Measurements from ENCODE around the gene HMOX1. TPM values are rescaled to one million over a fixed set of nuclear protein-coding genes. Genes with fewer than 3 reads are reported as not detected.
"Not testable (repeated sequence)": the region's sequence is repeated elsewhere in the genome, so short reads cannot be mapped to it uniquely, and the experiment has no call there.

Gene HMOX1
- total RNA-seq, 2 experiments from 2014 or later = 2.4 to 2.9 TPM

DNA sequence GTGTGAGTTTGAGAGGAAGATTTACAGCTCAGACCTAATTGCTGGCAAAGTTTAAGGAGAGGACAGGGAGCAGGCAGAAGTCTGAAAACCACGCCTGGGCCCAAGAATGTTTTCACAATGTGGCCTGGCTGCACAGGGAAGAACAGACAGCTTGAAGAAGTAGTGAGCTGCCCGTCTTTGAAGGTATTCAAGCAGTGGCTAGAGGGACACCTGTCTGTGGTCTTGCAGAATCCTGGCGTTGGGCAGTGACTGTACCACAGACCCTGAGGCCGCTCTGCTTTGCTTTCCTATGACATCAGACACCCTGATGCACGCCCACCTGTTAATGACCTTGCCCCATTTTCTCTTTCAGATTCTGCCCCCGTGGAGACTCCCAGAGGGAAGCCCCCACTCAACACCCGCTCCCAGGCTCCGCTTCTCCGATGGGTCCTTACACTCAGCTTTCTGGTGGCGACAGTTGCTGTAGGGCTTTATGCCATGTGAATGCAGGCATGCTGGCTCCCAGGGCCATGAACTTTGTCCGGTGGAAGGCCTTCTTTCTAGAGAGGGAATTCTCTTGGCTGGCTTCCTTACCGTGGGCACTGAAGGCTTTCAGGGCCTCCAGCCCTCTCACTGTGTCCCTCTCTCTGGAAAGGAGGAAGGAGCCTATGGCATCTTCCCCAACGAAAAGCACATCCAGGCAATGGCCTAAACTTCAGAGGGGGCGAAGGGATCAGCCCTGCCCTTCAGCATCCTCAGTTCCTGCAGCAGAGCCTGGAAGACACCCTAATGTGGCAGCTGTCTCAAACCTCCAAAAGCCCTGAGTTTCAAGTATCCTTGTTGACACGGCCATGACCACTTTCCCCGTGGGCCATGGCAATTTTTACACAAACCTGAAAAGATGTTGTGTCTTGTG, 12.5 kb downstream of the HMOX1 start:
- CTCF ChIA-PET = interaction anchor here (0.7 kb wide), 1 partner anchor 65 kb away, joined by 3 read pairs; no protein-coding TSS in a partner anchor
- no peaks in the 10 kb centered on the region for H3K27me3 Mint-ChIP-seq
- no peaks in the 10 kb centered on the region for H3K36me3 Mint-ChIP-seq (ENCODE audit: low read depth)
- no peak overlapping the region for H3K4me3 Mint-ChIP-seq
- no peak overlapping the region for H3K27ac Mint-ChIP-seq
- DNase-seq = no peak
- H3K9me3 Mint-ChIP-seq = no peaks in the 10 kb centered on the region
- POLR2A ChIA-PET = interaction anchor here (0.7 kb wide), 1 partner anchor 13 kb away, joined by 4 read pairs; the partner anchor contains the start of gene HMOX1
- no peaks in the 10 kb centered on the region for H3K4me1 Mint-ChIP-seq

DNA sequence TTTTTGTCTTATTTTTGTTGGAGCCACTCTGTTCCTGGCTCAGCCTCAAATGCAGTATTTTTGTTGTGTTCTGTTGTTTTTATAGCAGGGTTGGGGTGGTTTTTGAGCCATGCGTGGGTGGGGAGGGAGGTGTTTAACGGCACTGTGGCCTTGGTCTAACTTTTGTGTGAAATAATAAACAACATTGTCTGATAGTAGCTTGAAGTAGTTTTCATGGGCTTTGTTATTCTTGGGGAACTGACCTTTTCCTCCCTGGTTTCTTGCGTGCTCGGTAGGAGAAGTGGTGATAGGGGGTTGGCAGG, 13.1 kb downstream of the HMOX1 start:
- CTCF ChIA-PET = interaction anchor here (0.7 kb wide), 1 partner anchor 66 kb away, joined by 3 read pairs; no protein-coding TSS in a partner anchor
- H3K9me3 Mint-ChIP-seq = no peaks in the 10 kb centered on the region
- H3K36me3 Mint-ChIP-seq (ENCODE audit: low read depth) = no peaks in the 10 kb centered on the region
- DNase-seq = no peak
- H3K27me3 Mint-ChIP-seq = no peaks in the 10 kb centered on the region
- POLR2A ChIA-PET = no interaction called here
- H3K27ac Mint-ChIP-seq = no peak overlapping the region
- peaks cover 4% of the 10 kb centered on the region for H3K4me1 Mint-ChIP-seq
- no peak overlapping the region for H3K4me3 Mint-ChIP-seq

DNA sequence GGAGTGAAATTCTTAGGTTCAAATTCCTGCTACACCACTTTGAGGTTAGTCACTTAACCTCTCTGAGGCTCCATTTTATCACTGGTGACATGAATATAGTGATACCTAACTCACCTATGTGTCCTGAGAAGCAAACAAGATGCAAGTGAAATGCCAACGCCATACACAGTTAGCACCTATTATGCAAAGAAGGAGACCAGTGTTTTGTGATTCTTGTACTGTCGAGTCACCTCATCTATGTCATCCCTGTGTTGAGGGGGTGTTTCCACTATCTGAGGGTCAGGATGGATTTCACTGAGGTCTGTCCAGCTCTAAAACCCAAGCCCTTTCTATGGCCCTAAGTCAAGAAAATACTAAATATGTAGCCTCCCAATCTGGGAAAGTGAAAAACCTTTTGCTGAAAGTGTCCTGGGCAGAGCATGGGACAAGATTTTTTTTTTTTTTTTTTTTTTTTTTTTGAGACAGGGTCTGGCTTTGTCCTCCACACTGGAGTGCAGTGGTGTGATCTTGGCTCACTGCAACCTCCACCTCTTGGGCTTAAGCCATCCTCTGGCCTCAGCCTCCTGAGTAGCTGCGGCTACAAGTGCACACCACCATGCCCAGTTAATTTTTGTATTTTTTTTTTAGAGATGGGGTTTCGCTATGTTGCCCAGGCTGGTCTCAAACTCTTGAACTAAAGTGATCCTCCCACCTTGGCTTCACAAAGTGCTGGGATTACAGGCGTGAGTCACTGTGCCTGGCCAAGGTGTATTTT, 14.1 kb downstream of the HMOX1 start:
- no peak for DNase-seq
- ChIA-PET CTCF (no interaction called here), POLR2A (no interaction called here)
- Mint-ChIP-seq H3K4me3 (no peak overlapping the region), H3K27me3 (no peaks in the 10 kb centered on the region), H3K27ac (no peak overlapping the region), H3K4me1 (peaks cover 11% of the 10 kb centered on the region), H3K9me3 (no peaks in the 10 kb centered on the region), H3K36me3 (ENCODE audit: low read depth) (peaks cover 3% of the 10 kb centered on the region)

DNA sequence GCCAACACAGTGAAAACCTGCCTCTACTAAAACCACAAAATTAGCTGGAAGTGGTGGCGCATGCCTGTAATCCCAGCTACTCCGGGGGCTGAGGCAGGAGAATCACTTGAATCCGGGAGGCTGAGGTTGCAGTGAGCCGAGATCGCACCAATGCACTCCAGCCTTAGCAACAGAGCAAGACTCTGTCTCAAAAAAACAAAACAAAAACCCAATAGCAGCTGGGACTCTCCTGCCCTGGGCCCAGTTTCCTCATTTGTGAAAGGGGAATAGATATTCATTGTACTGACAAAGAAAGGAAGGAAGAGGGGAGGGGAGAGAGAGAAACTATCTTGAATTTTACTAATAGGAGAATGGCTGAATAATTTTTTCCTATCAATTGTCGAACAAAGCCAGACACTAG, 15.7 kb downstream of the HMOX1 start:
- POLR2A ChIA-PET = not testable (repeated sequence)
- CTCF ChIA-PET = interaction anchor here (0.7 kb wide), 1 partner anchor 799 kb away, joined by 5 read pairs; no protein-coding TSS in a partner anchor

DNA sequence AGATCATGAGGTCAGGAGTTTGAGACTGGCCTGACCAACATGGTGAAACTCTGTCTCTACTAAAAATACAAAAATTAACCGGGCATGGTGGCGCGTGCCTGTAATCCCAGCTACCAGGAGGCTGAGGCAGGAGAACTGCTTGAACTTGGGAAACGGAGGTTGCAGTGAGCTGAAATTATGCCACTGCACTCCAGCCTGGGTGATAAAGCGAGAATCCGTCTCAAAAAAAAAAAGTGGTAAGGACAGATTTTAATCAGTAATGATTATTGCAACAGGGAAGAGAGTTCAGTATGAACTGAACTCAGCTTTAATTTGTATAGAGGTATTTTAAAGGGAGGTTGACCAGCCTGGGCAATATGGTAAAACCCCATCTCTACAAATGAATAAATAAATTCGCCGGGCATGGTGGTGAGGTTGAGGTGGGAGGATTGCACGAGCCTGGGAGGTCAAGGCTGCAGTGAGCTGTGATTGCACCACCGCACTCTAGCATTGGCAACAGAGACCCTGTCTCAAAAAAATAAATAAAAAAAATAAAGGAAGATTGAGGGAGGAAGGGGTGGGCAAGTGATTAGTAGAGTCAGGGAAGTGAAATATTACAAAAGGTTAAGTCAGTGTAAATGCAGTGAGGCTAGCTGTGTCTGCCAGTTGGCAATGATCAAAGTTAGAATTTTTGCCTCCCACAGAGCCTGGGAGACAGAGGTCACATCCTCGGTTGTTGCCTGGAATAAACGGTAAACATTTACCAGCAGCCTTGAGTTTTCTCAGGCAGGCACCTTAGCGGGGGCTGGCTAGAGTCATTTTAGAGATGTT, 16.4 kb downstream of the HMOX1 start:
- Mint-ChIP-seq H3K27me3 (no peaks in the 10 kb centered on the region), H3K9me3 (no peaks in the 10 kb centered on the region), H3K4me3 (no peak overlapping the region), H3K36me3 (ENCODE audit: low read depth) (peaks cover 20% of the 10 kb centered on the region), H3K4me1 (peaks cover 28% of the 10 kb centered on the region), H3K27ac (no peak overlapping the region)
- CTCF ChIA-PET = interaction anchor here (1.3 kb wide), 1 partner anchor 9 kb away, joined by 4 read pairs; no protein-coding TSS in a partner anchor
- POLR2A ChIA-PET = interaction anchor here (0.8 to 1.3 kb wide), 2 partner anchors 35 to 140 kb away, joined by 3 read pairs; partner anchors contain the start of gene HMGXB4
- DNase-seq = no peak

More for the DNA sequence above, 15.7 kb downstream of the HMOX1 start:
- H3K9me3 Mint-ChIP-seq, DNase-seq, H3K27ac Mint-ChIP-seq, H3K27me3 Mint-ChIP-seq, H3K4me3 Mint-ChIP-seq: not testable (repeated sequence)
- H3K4me1 Mint-ChIP-seq = peaks cover 21% of the 10 kb centered on the region
- peaks cover 13% of the 10 kb centered on the region for H3K36me3 Mint-ChIP-seq (ENCODE audit: low read depth)

DNA sequence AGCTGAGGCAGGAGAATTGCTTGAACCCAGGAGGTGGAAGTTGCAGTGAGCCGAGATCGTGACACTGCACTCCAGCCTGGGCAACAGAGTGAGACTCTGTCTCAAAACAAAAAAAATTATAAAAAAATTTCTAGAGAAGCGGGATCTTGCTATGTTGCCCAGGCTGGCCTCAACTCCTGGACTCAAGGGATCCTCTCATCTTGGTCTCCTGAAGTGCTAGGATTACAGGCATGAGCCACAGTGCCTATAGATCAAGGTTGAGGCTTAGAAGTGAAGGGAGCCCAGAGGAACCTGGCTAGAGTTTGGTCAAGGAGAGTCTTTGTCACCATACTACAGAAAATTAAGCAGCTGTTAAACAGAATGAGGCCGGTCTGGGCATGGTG, 17.7 kb downstream of the HMOX1 start:
- Mint-ChIP-seq H3K27ac (peak overlapping the region; percentile 97), H3K9me3 (no peaks in the 10 kb centered on the region), H3K36me3 (ENCODE audit: low read depth) (peaks cover 32% of the 10 kb centered on the region), H3K27me3 (no peaks in the 10 kb centered on the region), H3K4me1 (peaks cover 41% of the 10 kb centered on the region), H3K4me3 (peak overlapping the region; percentile 100)
- DNase-seq = no peak
- POLR2A ChIA-PET = interaction anchor here (0.8 to 4.9 kb wide), 8 partner anchors 9 to 249 kb away, joined by 3 to 32 read pairs (median 4); partner anchors contain the start of genes APOL6, HMGXB4 and TOM1
- CTCF ChIA-PET = no interaction called here

DNA sequence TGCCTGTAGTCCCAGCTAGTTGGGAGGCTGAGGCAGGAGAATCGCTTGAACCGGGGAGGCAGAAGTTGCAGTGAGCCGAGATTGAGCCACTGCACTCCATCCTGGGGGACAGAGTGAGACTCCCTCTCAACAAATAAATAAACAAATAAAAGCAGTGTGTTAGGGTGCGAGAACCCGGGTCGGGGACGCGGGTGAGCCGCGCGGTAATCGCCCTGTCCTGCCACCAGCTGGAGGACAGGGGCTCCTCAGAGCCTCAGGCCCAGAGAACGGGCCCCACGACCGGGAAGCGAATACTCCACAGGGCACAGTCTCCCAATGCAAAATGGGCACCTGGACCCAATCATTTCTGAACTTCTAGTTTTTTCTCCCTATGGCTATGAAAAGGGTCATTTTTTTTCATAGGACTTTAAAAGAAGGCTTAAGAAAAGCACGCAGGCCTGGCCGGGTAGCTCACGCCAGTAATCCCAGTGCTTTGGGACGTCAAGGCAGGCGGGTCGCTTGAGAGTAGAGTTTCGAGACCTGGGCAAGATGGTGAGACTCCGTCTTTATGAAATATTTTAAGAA, 18.3 kb downstream of the HMOX1 start:
- peaks cover 38% of the 10 kb centered on the region for H3K36me3 Mint-ChIP-seq (ENCODE audit: low read depth)
- ChIA-PET CTCF (no interaction called here), POLR2A (interaction anchor here (0.7 to 4.9 kb wide), 8 partner anchors 9 to 249 kb away, joined by 3 to 32 read pairs (median 4); partner anchors contain the start of genes APOL6, HMGXB4 and TOM1)
- H3K27ac Mint-ChIP-seq = peak overlapping the region; percentile 97
- peaks cover 47% of the 10 kb centered on the region for H3K4me1 Mint-ChIP-seq
- H3K4me3 Mint-ChIP-seq = peak overlapping the region; percentile 100
- H3K27me3 Mint-ChIP-seq = no peaks in the 10 kb centered on the region
- H3K9me3 Mint-ChIP-seq = no peaks in the 10 kb centered on the region
- no peak for DNase-seq

DNA sequence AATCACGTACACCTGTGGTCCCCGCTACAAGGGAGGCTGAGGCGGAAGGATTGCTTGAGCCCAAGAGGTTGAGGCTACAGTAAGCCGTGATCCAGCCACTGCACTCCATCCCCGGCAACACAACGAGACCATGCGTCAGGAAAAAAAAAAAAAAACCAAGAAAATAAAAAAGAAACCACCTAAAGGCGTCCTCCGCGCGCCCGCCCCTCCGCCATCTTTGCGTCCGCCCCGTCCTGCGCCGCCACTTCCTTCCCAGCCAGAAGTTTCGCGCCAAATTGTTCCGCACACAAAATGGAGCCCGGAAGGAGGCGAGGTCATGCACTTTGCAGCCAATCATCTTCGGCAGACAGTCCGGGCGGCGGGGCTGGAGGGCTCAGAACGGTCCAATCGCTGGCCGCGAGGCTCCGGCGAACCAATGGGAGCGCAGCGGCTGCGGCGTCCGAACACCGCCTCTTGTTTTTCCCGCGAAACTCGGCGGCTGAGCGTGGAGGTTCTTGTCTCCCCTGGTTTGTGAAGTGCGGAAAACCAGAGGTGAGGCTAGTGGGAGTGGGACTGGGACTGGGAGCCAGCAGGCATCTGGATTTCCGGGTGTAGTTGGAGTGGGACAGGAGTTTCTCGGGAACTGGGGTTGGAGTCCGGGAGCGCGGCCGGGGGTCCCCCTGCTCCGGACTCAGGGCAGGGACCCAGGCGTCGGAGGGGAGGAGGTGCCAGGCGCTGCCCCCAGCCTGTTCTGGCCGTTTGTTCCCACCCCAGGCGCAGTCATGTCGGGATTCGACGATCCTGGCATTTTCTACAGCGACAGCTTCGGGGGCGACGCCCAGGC, 19.0 kb downstream of the HMOX1 start, which contains the start of gene MCM5:
Gene MCM5 (plus strand): TSS at position 463 of the 823 bp plus-strand sequence. CDS start 299 bp downstream, at position 762.
- no peaks in the 10 kb centered on the region for H3K9me3 Mint-ChIP-seq
- peak within 1 kb of the TSS; percentile 100 for H3K4me3 Mint-ChIP-seq
- H3K27me3 Mint-ChIP-seq = no peaks in the 10 kb centered on the region
- ChIA-PET CTCF (interaction anchor here (2.9 kb wide), 1 partner anchor 49 kb away, joined by 11 read pairs; no protein-coding TSS in a partner anchor), POLR2A (interaction anchor here (0.7 to 4.9 kb wide), 14 partner anchors 8 to 761 kb away, joined by 3 to 32 read pairs (median 3); partner anchors contain the start of genes APOL3, APOL6, HMGXB4 and TOM1)
- peaks cover 44% of the 10 kb centered on the region for H3K36me3 Mint-ChIP-seq (ENCODE audit: low read depth)
- peak; percentile 99 for DNase-seq
- H3K4me1 Mint-ChIP-seq = peaks cover 52% of the 10 kb centered on the region
- H3K27ac Mint-ChIP-seq = peak within 1 kb of the TSS; percentile 97

DNA sequence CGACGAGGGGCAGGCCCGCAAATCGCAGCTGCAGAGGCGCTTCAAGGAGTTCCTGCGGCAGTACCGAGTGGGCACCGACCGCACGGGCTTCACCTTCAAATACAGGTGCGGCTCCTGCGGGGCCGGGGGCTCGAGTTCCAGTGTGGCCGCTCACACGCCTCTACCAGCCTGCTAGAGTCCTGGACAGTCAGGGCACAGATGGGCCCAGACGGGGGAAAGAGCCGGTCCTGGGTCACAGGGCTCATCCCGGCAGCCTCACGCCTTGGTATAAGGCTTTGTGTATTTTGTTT, 19.6 kb downstream of the HMOX1 start:
- H3K36me3 Mint-ChIP-seq (ENCODE audit: low read depth) = peaks cover 44% of the 10 kb centered on the region
- peaks cover 52% of the 10 kb centered on the region for H3K4me1 Mint-ChIP-seq
- H3K4me3 Mint-ChIP-seq = peak overlapping the region; percentile 100
- peak overlapping the region; percentile 97 for H3K27ac Mint-ChIP-seq
- no peaks in the 10 kb centered on the region for H3K9me3 Mint-ChIP-seq
- no peaks in the 10 kb centered on the region for H3K27me3 Mint-ChIP-seq
- ChIA-PET CTCF (interaction anchor here (2.9 kb wide), 1 partner anchor 50 kb away, joined by 11 read pairs; no protein-coding TSS in a partner anchor), POLR2A (interaction anchor here (0.7 to 4.9 kb wide), 11 partner anchors 11 to 760 kb away, joined by 3 to 32 read pairs (median 3); partner anchors contain the start of genes APOL3, APOL6 and TOM1)
- DNase-seq = peak; percentile 28

DNA sequence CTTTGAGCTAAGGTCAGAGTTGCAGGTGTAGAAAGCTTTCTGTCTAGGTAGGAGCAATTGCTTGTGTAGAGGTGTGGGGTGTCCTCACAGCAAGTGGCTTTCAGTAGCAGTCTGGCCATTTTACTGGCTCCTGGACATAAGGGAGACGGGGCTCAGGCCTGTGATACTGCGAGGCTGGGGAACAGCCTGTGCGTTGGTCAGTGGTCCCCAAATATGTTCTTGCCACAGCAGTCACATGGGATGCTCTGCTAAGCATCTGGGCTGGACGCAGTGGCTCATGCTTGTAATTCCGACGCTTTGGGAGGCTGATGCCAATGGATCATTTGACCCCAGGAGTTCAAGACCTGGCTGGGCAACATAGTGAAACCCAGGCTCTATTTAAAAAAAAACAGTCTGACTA, 21.0 kb downstream of the HMOX1 start:
- peak overlapping the region; percentile 100 for H3K4me3 Mint-ChIP-seq
- POLR2A ChIA-PET = interaction anchor here (0.8 to 4.9 kb wide), 7 partner anchors 9 to 247 kb away, joined by 3 to 32 read pairs (median 4); partner anchors contain the start of genes APOL6 and HMOX1
- DNase-seq = no peak
- no peaks in the 10 kb centered on the region for H3K27me3 Mint-ChIP-seq
- H3K9me3 Mint-ChIP-seq = no peaks in the 10 kb centered on the region
- CTCF ChIA-PET = interaction anchor here (2.9 kb wide), 1 partner anchor 51 kb away, joined by 11 read pairs; no protein-coding TSS in a partner anchor
- peak overlapping the region; percentile 77 for H3K27ac Mint-ChIP-seq
- H3K36me3 Mint-ChIP-seq (ENCODE audit: low read depth) = peaks cover 54% of the 10 kb centered on the region
- peaks cover 59% of the 10 kb centered on the region for H3K4me1 Mint-ChIP-seq

DNA sequence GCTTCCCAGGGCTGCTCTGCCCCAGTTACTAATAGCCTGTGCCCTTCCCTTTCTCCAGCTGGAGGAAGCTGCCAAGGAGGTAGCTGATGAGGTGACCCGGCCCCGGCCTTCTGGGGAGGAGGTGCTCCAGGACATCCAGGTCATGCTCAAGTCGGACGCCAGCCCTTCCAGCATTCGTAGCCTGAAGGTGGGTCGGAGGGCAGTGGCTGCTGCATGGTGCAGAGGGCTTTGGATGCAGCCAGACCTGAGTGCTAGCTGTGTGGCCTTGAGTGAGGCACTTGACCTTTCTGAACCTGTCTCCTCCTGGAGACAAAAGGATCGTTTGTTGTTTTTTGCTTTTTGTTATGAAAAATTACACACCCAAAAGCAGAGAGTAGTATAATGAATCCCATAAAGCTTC, 22.5 kb downstream of the HMOX1 start:
- Mint-ChIP-seq H3K36me3 (ENCODE audit: low read depth) (peaks cover 69% of the 10 kb centered on the region), H3K4me3 (no peak overlapping the region), H3K27ac (peak overlapping the region; percentile 48), H3K9me3 (no peaks in the 10 kb centered on the region), H3K4me1 (peaks cover 71% of the 10 kb centered on the region), H3K27me3 (no peaks in the 10 kb centered on the region)
- ChIA-PET CTCF (interaction anchor here (1.1 kb wide), 1 partner anchor 27 kb away, joined by 3 read pairs; no protein-coding TSS in a partner anchor), POLR2A (interaction anchor here (1.0 to 4.9 kb wide), 6 partner anchors 8 to 52 kb away, joined by 3 to 32 read pairs (median 4); no protein-coding TSS in a partner anchor)
- no peak for DNase-seq

Measured in activated CD4-positive, alpha-beta memory T cell treated with anti-CD3 and anti-CD28 coated beads, Interleukin-2, amount 10 ng/mL, durations not matched to agents 7 days and 5 days (primary cell).